Common myeloid progenitor, CD34-positive (primary cell): ENCODE measurements around the gene CDADC1.

Experiments
- CTCF ChIA-PET: fragments of 350-600 bp; sonication (Branson Sonifier 250); formaldehyde crosslinking; loops from one replicate; lab custom pipeline; 2021; ENCODE audit warnings: antibody characterized with exemption; lab: Charles Lee
- POLR2A ChIA-PET: fragments of 350-600 bp; sonication (Branson Sonifier 250); formaldehyde crosslinking; loops from one replicate; lab custom pipeline; 2021; ENCODE audit warnings: antibody characterized with exemption; lab: Charles Lee
- DNase-seq, 3 donors: peaks; one replicate each; pipeline versions ENCODE4 v3.0.0 to v3.0.0-alpha.2; 2013
- H3K27ac ChIP-seq, 2 experiments: 1 replicate in 1 of 2; 2 replicates in 1 of 2; pipeline ENCODE4 v1.7.0; 2013; ENCODE audit warnings: inconsistent platforms in 2 of 2, low read length in 2 of 2, mild to moderate bottlenecking in 2 of 2, low read depth in 1 of 2, moderate library complexity in 1 of 2; ENCODE audit not compliant: severe bottlenecking in 2 of 2, insufficient read depth in 1 of 2, poor library complexity in 1 of 2
- H3K27me3 ChIP-seq, 5 experiments: replicated peaks in 2 of 5; 1 replicate in 3 of 5; 2 replicates in 2 of 5; pipeline versions ENCODE4 v1.6.1 to v1.7.0; 2013; ENCODE audit warnings: low read length in 4 of 5, mild to moderate bottlenecking in 2 of 5, moderate library complexity in 2 of 5, inconsistent platforms in 1 of 5; ENCODE audit not compliant: insufficient read depth in 5 of 5, control insufficient read depth in 4 of 5
- H3K36me3 ChIP-seq, 4 experiments: 1 replicate in 2 of 4; 2 replicates in 2 of 4; pipeline versions ENCODE4 v1.6.1 to v1.7.0; 2013; ENCODE audit warnings: low read length in 3 of 4, control low read depth in 1 of 4, mild to moderate bottlenecking in 1 of 4; ENCODE audit not compliant: control insufficient read depth in 4 of 4, insufficient read depth in 4 of 4
- H3K4me1 ChIP-seq, 4 experiments: 1 replicate in 3 of 4; 2 replicates in 1 of 4; pipeline versions ENCODE4 v1.6.1 to v1.7.1; 2013; ENCODE audit warnings: low read length in 3 of 4, mild to moderate bottlenecking in 3 of 4, control low read depth in 1 of 4, inconsistent platforms in 1 of 4, moderate library complexity in 1 of 4; ENCODE audit not compliant: control insufficient read depth in 4 of 4, insufficient read depth in 4 of 4; ENCODE audit errors: control extremely low read depth in 1 of 4
- H3K4me3 ChIP-seq, 7 experiments: 1 replicate in 4 of 7; 2 replicates in 3 of 7; pipeline versions ENCODE4 v1.5.1 to v1.7.0; 2013; ENCODE audit warnings: mild to moderate bottlenecking in 7 of 7, low read length in 6 of 7, moderate library complexity in 6 of 7, inconsistent platforms in 2 of 7, low read depth in 2 of 7, control low read depth in 1 of 7; ENCODE audit not compliant: insufficient read depth in 4 of 7, control insufficient read depth in 1 of 7; ENCODE audit errors: extremely low read depth in 1 of 7
- H3K9me3 ChIP-seq, 5 experiments: 1 replicate in 4 of 5; 2 replicates in 1 of 5; pipeline versions ENCODE4 v1.6.1 to v1.7.1; 2013; ENCODE audit warnings: low read length in 4 of 5, mild to moderate bottlenecking in 2 of 5, inconsistent platforms in 1 of 5, low read depth in 1 of 5, moderate library complexity in 1 of 5; ENCODE audit not compliant: control insufficient read depth in 4 of 5, insufficient read depth in 2 of 5; ENCODE audit errors: control extremely low read depth in 1 of 5
- WGBS: methylation state at CpG from one replicate; pipeline ENCODE4 v1.1.5; 2013; ENCODE audit not compliant: insufficient coverage; 5-methylcytosine and 5-hydroxymethylcytosine counted together

The CDADC1 gene

GRCh38 chr13:49220036-49220855 lies 27.5 kb upstream of the CDADC1 start, which contains the start of gene MLNR:
TSS of gene MLNR (plus strand) at chr13:49220338. CDS start at chr13:49220338, 0 bp downstream.
- Histone ChIP-seq H3K36me3 (no peaks in the 10 kb centered on the region), H3K27ac (no peak within 1 kb of the TSS), H3K27me3 (peaks cover 10 to 45% (median 20%) of the 10 kb centered on the region in 5 experiments), H3K4me3 (peak within 1 kb of the TSS; percentile 52 to 76 (median 58)), H3K9me3 (peaks cover 0 to 10% (median 0%) of the 10 kb centered on the region in 5 experiments), H3K4me1 (peaks cover 3 to 25% (median 16%) of the 10 kb centered on the region in 4 experiments)
- POLR2A ChIA-PET = no interaction called here
- CTCF ChIA-PET = interaction anchor here (0.8 to 2.0 kb wide), 10 partner anchors 11 to 61 kb away, joined by 3 to 8 read pairs (median 3); no protein-coding TSS in a partner anchor
- DNase-seq = peak; percentile 73 to 87 (median 83)
- 4% methylated on average over 110 of the region's 111 CpGs for whole genome bisulfite sequencing

- ChIA-PET POLR2A (interaction anchor here (1.0 kb wide), 1 partner anchor 22 kb away, joined by 3 read pairs; no protein-coding TSS in a partner anchor), CTCF (interaction anchor here (0.5 to 1.1 kb wide), 5 partner anchors 14 to 742 kb away, joined by 3 to 5 read pairs (median 3); no protein-coding TSS in a partner anchor)
- Histone ChIP-seq H3K4me3 (peak overlapping the region in 6 of 7 experiments; percentile 23 to 76 (median 58)), H3K36me3 (no peaks in the 10 kb centered on the region), H3K27me3 (peaks cover 10 to 45% (median 20%) of the 10 kb centered on the region in 5 experiments), H3K27ac (no peak overlapping the region), H3K9me3 (peaks cover 0 to 10% (median 0%) of the 10 kb centered on the region in 5 experiments), H3K4me1 (peaks cover 7 to 21% (median 14%) of the 10 kb centered on the region in 4 experiments)
- WGBS = 8% methylated on average over 54 of the region's 73 CpGs
- DNase-seq = peak in 2 of 3 donors; percentile 30 to 43
These were observed 26.7 kb upstream of the CDADC1 start for GRCh38 chr13:49220856-49221589.

GRCh38 chr13:49221590-49221965 lies 26.1 kb upstream of the CDADC1 start:
- DNase-seq = no peak
- Histone ChIP-seq H3K4me3 (peak overlapping the region in 2 of 7 experiments; percentile 23 to 60), H3K27me3 (peaks cover 10 to 45% (median 20%) of the 10 kb centered on the region in 5 experiments), H3K4me1 (peaks cover 6 to 16% (median 12%) of the 10 kb centered on the region in 4 experiments), H3K36me3 (no peaks in the 10 kb centered on the region), H3K27ac (no peak overlapping the region), H3K9me3 (peaks cover 0 to 10% (median 0%) of the 10 kb centered on the region in 5 experiments)
- 84% methylated on average over 4 of the region's 4 CpGs for WGBS
- POLR2A ChIA-PET = interaction anchor here (1.0 kb wide), 1 partner anchor 22 kb away, joined by 3 read pairs; no protein-coding TSS in a partner anchor
- CTCF ChIA-PET = interaction anchor here (0.5 to 1.1 kb wide), 5 partner anchors 13 to 742 kb away, joined by 3 to 5 read pairs (median 3); no protein-coding TSS in a partner anchor

DNA sequence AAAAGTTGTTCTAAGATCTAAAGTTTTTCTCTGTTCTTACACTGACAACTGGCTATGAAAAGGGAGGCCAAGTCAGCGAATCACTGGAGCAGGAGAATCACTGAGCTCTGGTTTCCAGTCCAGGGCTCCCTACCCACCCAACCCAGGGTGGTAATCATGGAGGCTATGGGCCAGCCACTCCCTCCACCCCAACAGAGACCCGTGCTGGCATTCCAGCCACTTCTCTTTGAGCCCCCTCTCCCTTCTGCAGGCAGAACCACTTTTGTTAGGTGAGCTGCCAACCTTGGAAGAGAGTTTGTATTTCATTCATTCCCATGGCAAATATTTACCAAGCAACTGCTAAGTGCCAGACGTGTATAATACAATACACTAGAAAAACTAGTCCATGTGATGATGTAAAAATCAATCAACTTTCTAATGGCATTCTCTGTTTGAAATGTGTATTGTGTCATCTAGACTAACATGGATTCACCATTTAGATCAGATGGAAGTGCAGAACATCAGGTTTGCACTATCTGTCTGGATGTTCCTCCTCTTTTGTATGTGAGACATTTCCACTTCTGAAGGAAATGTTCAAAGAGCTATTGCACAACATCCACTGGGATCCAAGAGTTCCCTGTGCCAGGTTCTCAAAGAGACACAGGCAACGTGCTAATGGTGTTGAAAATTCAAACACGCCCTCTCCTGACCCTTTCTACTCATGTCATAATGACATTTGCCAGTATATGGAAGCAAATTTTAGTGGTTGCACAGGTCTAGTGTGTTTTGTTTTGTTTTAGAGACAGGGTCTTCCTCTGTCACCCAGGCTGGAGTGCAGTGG lies 22.3 kb upstream of the CDADC1 start:
- no peak overlapping the region for H3K4me3 ChIP-seq
- ChIA-PET POLR2A (no interaction called here), CTCF (interaction anchor here (1.2 to 2.3 kb wide), 3 partner anchors 15 to 20 kb away, joined by 4 to 5 read pairs (median 5); no protein-coding TSS in a partner anchor)
- peaks cover 10 to 30% (median 20%) of the 10 kb centered on the region in 5 experiments for H3K27me3 ChIP-seq
- H3K4me1 ChIP-seq = peaks cover 4 to 9% (median 7%) of the 10 kb centered on the region in 4 experiments
- WGBS = 100% methylated on average over 1 of the region's 5 CpGs
- no peaks in the 10 kb centered on the region for H3K36me3 ChIP-seq
- peaks cover 0 to 4% (median 0%) of the 10 kb centered on the region in 5 experiments for H3K9me3 ChIP-seq
- H3K27ac ChIP-seq = no peak overlapping the region
- no peak for DNase-seq

- POLR2A ChIA-PET = no interaction called here
- no peak for DNase-seq
These were observed 21.1 kb upstream of the CDADC1 start for GRCh38 chr13:49226613-49227012.

GRCh38 chr13:49234741-49235140 lies 13.0 kb upstream of the CDADC1 start:
- WGBS = 83% methylated on average over 1 of the region's 3 CpGs
- DNase-seq = no peak
- Histone ChIP-seq H3K27ac (no peak overlapping the region), H3K9me3 (no peaks in the 10 kb centered on the region), H3K27me3 (no peaks in the 10 kb centered on the region), H3K36me3 (no peaks in the 10 kb centered on the region), H3K4me3 (no peak overlapping the region), H3K4me1 (no peaks in the 10 kb centered on the region)
- POLR2A ChIA-PET = no interaction called here
- CTCF ChIA-PET = interaction anchor here (0.8 kb wide), 2 partner anchors 14 to 31 kb away, joined by 3 read pairs; no protein-coding TSS in a partner anchor

More at GRCh38 chr13:49226613-49227012, 21.1 kb upstream of the CDADC1 start:
- 100% methylated on average over 1 of the region's 5 CpGs for WGBS
- peaks cover 8 to 18% (median 10%) of the 10 kb centered on the region in 5 experiments for H3K27me3 ChIP-seq
- H3K4me1 ChIP-seq = peaks cover 0 to 4% (median 0%) of the 10 kb centered on the region in 4 experiments
- no peaks in the 10 kb centered on the region for H3K36me3 ChIP-seq
- CTCF ChIA-PET = interaction anchor here (1.0 to 1.2 kb wide), 3 partner anchors 13 to 54 kb away, joined by 3 to 5 read pairs (median 4); no protein-coding TSS in a partner anchor
- peaks cover 0 to 3% (median 0%) of the 10 kb centered on the region in 5 experiments for H3K9me3 ChIP-seq
- no peak overlapping the region for H3K27ac ChIP-seq
- no peak overlapping the region for H3K4me3 ChIP-seq
